CD1c-positive myeloid dendritic cell (primary cell): ENCODE data around the gene PMPCA.
"Not testable (repeated sequence)": the region's sequence is repeated elsewhere in the genome, so short reads cannot be mapped to it uniquely, and the experiment has no call there.

Experiments
- DNase-seq: peaks from one replicate; pipeline ENCODE4 v3.0.0-alpha.2; 2016; ENCODE audit errors: extremely low spot score

The PMPCA gene

GRCh38 chr9:136394312-136395019, 16.0 kb upstream of the PMPCA start:
- no peak for DNase-seq

DNA sequence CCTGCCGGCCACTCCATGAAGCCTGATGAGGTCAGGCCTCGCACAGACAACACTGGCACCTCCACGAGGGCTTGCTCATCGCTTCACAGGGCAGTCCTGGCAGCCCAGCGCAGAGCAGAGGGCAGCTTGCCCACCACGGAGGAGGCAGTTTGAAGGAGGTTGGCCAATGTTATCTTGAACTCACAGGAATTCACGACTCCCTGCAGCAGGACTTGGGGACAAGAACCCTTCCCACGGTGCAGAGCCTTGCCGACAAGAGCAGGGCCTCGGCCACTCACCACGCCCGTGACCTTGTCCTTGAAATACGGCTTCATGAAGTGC, 15.5 kb upstream of the PMPCA start:
- no peak for DNase-seq

DNA sequence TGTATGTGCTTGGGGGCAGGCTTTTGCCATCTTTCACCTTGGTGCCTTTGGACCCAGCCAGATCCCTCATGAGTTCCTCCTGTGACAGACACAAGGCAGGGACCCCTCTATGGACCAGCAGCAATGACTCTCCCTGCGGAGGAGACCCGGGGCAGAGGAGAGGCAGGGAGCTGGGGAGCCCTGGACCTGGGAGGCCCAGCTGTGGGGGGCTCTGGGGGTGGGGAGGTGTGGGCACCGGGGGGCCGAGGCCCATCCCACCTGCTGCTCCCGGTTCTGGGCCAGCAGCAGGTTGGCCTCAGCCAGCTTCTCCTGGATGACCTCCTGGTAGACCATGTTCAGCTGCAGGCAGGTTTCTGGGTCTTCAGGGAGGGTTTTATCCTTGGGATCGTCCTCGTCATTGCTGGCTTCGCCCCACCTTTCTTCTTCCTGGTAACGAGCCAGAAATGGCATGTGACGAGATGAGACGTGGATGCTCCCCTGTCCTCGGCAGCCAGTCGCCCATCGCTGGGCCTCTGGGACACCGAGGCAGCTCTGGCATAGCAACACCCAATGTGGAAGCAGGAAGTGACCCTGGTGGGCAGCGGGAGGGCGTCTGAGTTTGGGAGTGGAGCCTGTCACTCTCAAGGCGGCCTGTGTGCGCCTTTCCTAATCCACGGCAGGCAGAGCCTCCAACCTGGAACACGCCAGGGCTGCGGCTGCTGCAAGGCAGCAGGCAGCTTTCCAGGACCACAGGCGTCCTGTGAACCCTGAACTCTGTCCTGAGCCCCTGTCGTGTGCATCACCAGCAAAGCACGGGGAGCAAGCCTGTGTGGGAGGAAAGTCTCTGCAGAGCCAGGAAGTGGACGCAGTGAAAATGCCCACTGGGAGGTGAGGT, 14.9 kb upstream of the PMPCA start:
- DNase-seq = no peak

DNA sequence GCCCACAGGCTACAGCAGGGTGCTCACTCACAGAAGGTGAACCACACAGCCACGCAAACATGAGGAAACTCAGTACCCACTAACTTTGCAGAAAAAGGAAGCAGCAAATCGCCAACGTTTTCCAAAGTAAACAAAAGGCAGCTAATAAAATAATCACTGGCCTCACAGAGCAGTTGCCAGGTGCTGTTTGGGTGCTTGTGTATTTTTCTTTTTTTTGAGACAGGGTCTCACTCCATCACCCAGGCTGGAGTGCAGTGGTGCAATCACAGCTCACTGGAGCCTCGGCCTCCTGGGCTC, 14.3 kb upstream of the PMPCA start:
- no peak for DNase-seq

GRCh38 chr9:136397643-136398042, 12.8 kb upstream of the PMPCA start:
- no peak for DNase-seq

DNA sequence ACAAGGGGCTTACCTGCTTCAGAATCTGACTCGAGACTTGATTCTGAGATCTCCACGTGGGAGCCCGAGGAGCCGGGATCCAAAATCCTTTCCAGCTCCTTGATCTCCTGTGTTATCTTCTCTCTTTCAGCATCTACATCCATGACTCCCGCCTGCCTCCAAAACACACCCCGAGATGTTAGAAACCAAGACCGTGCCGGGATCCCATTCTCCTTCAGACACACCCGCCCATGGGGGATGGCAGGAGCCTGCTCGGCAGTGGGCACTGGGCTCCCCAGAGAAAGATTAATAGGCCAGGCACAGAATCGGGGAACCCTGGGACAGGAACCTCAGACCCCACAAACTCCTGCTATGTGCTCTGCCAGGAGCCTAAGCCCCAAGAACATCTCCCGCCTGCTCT, 12.2 kb upstream of the PMPCA start:
- no peak for DNase-seq

GRCh38 chr9:136399176-136400037, 11.1 kb upstream of the PMPCA start:
- peak; percentile 44 for DNase-seq

GRCh38 chr9:136400038-136400834, 10.2 kb upstream of the PMPCA start, which contains the start of gene SNAPC4:
Gene SNAPC4, minus strand, starts transcription at chr9:136400170. Its CDS starts 1,742 bp downstream, at chr9:136398428.
- peak; percentile 95 for DNase-seq

GRCh38 chr9:136401173-136401922, 9.1 kb upstream of the PMPCA start:
- no peak for DNase-seq

GRCh38 chr9:136402067-136402466, 8.4 kb upstream of the PMPCA start:
- no peak for DNase-seq

GRCh38 chr9:136403538-136403914, 6.9 kb upstream of the PMPCA start:
- DNase-seq = peak; percentile 40

DNA sequence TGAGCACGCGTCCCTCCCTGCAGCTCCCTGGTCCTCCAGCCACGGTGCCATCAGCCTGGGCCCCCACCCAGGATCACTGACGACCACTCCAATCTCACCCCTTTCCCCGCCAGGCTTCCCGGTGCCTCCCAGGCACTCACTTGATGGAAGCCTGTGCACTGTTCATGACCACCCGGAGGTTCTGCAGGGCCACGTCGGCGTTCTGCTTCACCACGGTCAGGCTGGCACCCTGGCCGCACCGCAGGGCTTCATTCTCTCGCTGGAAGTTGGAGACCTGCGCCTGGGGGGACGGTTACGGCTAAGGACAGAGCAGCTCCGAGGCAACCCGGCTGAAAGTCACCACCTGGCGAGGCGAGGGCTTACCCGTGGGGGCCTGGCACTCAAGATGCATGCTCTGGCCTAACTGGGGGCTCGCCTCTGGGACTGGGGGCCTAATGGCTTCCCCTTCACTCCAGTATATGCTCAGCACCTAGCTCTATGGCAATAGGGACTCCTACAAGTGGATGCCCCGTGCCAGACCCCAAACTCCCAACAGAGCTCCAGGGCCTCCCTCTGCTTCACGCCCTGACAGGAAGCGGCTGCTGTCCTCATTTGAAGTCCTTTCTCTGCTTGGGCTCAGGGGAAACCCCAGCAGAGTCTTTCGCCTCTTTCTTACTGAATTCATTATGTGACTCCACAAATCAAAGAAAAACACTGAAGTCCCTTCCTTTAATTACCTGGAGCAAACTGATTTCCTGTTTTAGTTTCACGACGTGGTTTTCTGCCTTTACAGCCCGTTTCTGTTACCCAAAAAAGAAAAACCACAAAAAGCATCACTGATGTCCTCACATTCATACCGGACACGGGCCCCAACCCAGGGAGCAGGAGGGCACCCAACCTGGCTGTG, 6.3 kb upstream of the PMPCA start:
- no peak for DNase-seq

- DNase-seq = no peak
Measured at GRCh38 chr9:136404801-136405136, 5.7 kb upstream of the PMPCA start.

DNA sequence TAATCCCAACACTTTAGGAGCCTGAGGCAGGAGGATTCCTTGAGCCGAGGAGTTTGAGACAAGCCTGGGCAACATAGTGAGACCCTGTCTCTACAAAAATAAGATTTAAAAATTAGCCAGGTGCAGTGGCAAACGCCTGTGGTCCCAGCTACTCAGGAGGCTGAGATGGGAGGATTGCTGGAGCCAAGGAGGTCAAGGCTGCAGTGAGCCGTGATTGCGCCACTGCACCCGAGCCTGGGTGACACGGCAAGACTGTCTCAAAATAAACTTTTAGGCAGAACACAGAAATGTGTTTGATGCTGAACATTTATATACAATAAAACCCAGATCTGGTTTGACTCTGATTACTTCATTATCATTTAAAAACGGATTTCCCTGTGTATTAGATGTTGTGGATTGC, 5.0 kb upstream of the PMPCA start:
- no peak for DNase-seq

GRCh38 chr9:136405904-136406303, 4.6 kb upstream of the PMPCA start:
- not testable (repeated sequence) for DNase-seq

DNA sequence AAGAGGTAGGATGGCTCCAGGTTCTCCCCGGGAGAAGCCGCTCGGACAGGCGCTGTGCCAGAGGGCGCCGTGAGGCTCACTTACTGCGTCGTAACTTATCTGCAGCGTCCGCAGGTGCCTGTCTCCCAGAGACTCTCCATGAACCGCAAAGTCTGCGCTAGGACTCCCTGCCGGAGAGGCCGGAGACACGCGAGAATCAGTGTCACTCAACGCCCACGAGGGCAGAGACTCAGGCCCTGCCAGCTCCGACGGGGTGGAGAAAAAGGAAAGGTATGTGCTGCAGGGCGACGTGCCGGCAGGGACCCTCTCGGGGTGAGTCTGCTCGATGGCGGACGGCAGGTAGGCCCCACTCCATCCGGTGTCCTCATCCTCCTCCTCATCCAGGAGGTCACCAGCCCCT, 3.4 kb upstream of the PMPCA start:
- DNase-seq = not testable (repeated sequence)

GRCh38 chr9:136407911-136408310, 2.5 kb upstream of the PMPCA start:
- DNase-seq = no peak

DNA sequence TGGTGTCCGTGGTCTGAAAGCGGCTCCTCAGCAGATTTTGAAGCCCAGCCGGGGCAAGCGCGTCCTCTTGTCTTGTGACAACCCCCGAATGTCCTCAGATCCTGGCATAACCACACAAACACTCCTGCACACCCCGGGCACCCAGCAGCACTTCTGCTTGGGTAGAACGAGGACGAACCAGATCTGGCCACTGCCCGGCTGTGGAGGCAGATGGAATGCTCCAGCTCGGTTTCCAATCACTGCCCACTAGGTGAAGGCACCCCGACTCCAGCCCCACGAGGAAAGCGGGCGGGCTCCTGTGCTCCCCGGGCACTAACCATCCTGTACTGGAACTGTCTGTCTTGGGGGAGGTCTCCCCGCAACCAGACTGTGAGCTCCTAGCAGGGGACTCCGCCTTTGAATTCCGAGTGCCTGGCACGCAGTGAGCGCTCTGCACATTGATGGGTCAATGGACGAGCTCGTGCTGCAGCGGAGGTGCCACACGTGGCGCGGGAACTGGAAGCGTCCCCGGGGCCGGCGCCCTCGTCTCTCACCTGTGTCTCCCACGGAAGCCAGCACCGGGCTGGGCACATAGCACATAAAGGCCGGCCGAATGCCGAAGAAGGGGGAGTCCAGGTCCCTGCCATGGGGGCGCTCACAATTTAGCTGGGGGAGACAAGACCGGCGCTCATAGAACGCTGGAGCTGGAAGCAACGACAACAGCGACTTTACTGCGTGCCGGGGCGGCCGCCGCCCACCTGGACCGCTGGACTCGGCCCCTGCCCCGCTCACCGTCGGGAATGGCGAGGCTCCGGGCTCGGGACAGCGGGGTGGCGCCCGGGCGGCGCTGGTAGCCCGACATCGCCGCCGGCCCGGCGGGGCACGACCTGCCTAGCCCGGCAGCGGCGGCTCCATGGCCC, 652 bp upstream of the PMPCA start:
- DNase-seq = peak; percentile 52

DNA sequence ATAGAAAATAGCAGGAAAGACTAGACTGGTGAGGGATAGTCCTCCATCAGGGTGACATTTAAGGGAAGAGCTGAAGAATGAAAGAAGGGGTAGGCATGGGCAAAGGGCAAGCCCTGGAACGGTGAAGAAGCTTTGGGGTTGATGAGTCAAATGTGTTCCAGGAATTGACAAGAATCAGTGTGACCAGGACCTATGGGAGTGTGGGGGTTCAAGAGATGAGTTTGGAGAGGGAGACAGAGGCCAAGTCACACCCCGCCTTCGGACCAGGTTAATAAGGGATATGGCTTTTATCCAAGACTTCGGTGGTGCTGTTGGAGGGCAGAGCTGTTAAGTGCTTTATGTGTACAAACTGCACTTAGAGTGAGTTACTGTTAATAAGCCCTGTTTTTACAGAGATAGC, 920 bp downstream of the PMPCA start:
- no peak for DNase-seq
